GM18511 (cell line): ENCODE measurements around the gene ETV7.
"Not testable (repeated sequence)": the region's sequence is repeated elsewhere in the genome, so short reads cannot be mapped to it uniquely, and the experiment has no call there.

Experiments
- ATAC-seq: cut with Tn5 transposase; IDR thresholded peaks from one replicate; pipeline ENCODE4 v1.9.1; 2021; ENCODE audit warnings: mild to moderate bottlenecking, moderate library complexity; ENCODE audit not compliant: unreplicated experiment

The ETV7 gene

DNA sequence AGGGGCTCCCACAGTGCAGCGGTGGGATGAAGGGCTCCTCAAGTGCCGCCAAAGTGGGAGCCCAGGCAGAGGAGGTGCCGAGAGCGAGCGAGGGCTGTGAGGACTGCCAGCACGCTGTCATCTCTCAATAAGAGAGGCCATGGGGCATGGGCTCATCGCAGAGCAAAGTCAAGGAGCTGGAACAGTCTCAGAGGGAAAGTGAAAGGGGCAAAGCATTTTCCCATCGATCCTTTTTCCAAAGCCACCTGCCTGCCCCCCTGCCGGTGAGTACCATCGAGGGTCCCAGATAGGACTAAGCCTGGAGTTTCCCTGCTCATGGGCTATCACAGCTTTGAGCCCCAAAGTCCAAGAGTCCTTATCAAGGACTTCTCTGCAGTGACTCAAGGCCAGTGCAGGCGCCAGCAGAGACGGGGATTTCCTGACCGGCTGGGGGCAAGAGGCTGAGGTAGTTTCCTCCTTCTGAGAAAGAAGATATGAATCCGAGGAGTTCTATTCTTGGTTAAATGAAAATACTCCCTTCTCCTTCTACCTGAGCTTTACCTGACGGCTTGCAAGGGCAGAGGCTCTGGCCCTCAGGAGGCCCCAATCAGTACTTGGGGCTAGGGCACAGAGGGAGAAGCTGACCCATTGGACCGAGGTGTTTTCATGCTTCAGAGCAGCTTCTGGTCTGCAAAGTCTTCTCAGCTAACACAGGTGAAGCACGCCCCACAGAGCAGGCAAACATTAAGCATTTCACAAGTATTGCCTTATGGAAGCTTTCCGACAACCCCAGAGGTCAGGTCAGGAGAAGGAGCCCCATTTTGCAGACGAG, 22.6 kb downstream of the ETV7 start:
- ATAC-seq: peak; percentile 65

DNA sequence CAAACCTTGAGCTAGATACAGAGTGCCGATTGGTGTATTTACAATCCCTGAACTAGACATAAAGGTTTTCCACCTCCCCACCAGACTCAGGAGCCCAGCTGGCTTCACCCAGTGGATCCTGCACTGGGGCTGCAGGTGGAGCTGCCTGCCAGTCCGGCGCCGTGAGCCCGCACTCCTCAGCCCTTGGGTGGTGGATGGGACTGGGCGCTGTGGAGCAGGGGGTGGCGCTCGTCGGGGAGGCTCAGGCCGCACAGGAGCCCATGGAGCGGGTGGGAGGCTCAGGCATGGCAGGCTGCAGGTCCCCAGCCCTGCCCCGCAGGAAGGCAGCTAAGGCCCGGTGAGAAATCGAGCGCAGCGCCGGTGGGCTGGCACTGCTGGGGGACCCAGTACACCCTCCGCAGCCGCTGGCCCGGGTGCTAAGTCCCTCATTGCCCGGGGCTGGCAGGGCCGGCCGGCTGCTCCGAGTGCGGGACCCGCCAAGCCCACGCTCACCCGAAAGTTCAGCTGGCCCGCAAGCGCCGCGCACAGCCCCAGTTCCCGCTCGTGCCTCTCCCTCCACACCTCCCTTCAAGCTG, 23.3 kb downstream of the ETV7 start:
- not testable (repeated sequence) for ATAC-seq

DNA sequence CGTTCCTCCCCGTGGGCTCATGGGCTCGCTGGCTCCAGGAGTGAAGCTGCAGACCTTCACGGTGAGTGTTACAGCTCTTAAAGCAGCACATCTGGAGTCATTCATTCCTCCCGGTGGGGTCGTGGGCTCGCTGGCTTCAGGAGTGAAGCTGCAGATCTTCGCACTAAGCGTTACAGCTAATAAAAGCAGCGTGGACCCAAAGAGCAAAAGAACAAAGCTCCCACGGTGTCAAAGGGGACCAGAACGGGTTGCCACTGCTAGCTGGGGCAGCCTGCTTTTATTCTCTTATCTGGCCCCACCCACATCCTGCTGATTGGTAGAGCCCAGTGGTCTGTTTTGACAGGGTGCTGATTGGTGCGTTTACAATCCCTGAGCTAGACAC, 24.1 kb downstream of the ETV7 start:
- ATAC-seq: not testable (repeated sequence)

DNA sequence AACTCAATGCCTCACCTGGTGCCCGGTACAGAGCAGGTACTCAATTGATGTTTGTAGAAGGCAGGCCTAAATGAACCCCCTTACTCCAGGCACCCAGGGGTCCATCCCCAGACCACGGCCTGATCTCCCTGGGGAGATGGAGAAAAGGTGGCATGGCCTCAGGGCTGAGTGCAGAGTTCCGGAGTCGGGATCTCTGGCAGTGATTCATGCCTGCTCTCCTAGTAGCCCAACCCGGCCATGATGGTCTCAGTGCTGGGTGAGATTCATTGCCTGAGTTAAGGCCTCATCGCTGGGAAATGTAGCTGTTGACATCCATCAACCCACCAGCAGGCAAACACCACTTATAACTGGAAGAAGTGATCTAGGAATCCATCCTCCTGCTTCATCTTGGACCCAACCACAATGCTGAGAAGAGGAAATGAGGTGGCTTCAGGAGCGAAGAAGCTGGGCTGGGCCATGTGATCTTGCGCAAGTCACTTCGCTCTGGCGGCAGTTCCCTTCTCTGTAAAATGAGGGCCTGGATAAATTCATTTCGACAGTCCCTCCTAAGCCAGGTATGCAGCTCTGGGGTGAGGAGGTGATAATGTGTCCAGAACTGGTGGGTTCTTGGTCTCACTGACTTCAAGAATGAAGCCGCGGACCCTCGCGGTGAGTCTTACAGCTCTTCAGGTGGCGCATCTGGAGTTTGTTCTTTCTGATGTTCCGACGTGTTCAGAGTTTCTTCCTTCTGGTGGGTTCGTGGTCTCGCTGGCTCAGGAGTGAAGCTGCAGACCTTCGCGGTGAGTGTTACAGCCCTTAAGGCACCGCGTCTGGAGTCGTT, 24.7 kb downstream of the ETV7 start:
- no peak for ATAC-seq

DNA sequence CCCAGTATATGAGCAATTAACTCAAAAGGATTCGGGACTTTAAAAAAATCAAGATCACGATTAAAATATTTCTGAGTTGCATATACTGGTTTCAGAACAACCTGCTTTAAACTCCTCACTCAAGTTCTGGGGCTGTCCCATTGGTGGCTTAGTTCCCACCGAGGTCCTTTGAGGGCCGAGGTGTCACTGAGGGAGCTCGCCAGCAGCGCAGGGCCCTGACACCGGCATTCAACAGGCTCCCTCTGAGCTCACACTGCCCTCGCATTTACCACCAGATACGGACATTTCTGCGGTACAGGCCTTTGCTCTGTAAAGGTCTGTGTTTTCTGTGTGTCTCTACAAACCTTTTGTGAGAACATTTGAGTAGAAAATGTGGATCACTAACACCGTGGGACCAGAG, 26.4 kb downstream of the ETV7 start:
- ATAC-seq: no peak

DNA sequence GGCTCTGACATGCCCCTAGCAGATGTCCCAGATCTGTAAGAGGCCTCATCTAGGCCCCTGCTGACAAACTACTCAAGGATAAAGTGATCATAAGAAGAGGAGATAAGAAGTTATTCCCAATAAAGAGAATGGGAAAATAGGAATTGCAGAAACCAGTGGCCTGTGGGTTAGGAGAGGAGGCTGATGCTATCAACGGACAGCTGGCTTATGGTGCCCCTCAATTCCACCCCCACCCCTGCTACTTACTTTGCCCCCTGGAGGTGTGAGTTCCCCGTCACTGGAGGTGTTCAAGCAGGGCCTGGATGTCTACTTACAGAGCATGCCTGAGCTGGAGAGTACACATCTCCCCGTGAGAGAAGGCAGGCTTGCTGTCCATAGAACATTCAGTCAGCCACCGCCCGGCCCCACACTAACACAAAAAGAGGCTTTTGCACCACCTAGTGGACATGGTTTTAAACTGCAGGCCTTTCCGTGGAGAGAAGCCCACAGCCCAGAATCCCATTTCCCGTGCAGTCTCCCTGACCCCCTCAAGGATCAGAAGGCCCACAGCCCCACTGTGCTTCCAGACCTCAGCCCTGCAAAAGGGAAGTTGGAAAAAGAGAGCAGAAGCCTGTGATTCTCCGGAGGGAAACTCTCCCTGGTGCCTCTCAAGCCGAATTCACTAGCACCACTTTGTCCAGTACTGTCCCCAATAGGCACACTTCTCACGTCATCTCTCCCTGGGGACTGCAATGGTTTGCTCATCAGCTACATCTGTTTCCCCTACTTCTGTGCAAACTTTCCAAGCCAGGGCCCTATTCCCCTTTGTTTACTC, 27.0 kb downstream of the ETV7 start:
- peak; percentile 50 for ATAC-seq

DNA sequence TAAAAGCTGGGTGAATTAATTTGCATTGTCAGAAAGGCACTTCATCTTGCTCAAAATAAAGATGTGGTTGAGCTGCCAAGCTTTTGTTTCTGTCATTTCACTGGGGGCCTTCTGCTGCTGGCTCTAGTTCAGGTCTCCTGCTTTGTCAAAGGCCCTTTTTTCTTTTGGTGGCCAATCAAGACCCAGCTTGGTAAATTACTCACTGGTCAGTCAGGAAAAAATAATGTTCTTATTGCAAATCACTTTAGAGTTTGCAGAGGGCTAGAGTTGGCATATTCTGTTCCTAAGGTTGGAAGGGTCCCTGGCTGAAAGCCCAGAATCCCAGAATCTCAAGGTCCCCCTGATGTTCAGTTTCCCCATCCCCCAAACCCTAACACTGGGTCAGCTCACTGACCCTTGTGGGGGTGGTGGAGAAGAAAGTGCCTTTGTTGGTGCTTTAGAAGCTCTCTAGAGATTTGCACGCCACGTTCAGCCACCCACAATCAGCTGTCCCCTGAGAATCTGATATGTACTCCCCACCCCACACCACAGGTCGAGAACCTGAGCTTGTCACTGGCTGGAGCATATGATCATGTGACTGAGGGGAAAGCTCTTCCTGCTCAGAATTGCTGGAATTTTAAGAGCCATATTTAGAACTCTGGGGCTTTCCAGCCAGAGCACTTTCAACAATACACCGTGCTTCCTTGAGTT, 29.1 kb downstream of the ETV7 start:
- ATAC-seq: peak; percentile 50

DNA sequence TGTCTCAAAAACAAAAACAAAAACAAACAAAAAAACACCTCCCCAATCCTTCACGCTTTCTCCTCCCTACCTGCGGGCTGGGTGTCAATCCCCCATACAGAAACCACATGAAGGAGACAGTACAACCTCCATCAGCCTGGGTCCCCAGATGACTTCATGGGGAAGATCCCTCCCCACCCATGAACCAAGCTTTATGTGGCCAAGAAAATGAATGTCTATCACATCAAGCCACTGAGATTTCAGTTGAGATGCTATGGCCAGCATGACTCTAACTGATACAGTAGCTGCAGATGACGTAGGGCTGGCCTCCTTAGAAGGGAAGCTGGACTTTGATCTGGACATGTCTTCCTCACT, 29.6 kb downstream of the ETV7 start:
- ATAC-seq: peak; percentile 40

DNA sequence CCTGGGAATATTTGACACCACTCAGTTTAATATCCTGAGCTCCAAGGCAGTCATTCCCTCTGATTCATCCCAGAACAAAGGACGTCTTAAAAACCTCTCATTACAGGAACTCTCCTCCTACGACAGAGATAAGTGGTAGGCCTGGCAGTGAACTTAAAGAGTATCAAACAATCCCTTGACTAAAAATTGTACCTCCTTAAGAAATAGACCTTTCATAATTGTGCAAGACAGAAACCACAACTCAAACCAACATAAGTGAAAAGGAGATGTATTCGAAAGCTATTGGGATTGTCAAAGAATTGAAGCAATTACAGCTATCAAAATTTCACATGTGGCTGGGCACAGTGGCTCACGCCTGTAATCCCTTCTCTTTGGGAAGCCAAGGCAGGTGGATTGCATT, 31.6 kb downstream of the ETV7 start:
- no peak for ATAC-seq

DNA sequence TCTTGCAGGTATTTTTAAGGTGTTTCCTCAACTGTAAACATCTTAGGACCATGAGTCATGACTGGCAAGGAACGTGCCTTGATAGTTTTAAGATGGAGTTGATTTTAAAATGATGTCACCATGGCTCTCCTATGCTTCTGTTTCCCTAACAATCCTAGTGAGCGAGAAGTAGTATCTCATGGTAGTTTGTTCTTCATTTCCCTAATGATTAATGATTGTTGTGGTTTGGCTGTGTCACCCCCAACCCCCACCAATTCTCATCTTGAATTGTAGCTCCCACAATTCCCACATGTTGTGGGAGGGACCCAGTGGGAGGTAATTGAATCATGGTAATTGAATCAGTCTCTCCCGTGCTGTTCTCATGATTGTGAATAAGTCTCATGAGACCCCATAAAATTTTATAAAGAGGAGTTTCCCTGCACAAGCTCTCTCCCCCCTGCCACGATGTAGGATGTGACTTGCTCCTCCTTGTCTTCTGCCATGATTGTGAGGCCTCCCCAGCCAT, 34.0 kb downstream of the ETV7 start:
- no peak for ATAC-seq

DNA sequence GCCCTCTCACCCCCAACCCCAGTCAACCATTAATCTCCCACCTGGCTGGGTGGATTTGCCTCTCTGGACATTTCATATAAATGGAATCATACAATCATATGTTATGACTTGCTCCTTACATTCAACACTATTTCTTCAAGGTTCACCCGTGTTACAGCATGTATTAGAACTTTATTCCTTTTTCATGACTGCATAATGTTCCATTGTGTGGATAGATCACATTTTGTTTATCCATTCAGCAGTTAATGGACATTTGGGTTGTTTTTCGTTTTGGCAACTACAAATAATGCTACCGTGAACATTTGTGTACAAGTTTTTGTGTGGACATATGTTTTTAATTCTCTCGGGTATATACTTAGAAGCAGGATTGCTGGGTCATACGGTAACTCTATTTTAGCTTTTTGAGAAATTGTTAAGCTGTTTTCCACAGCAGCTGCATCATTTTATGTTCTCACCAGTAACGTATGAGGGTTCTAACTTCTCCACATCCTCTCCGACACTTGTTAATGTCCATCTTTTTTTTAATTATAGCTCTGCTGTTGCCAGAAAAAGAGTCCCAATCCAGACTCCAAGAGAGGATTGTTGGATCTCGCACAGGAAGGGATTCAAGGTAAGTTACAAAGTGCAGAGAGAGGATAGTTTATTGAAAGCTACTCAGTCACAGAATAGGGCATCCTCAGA, 34.9 kb downstream of the ETV7 start:
- ATAC-seq: no peak

DNA sequence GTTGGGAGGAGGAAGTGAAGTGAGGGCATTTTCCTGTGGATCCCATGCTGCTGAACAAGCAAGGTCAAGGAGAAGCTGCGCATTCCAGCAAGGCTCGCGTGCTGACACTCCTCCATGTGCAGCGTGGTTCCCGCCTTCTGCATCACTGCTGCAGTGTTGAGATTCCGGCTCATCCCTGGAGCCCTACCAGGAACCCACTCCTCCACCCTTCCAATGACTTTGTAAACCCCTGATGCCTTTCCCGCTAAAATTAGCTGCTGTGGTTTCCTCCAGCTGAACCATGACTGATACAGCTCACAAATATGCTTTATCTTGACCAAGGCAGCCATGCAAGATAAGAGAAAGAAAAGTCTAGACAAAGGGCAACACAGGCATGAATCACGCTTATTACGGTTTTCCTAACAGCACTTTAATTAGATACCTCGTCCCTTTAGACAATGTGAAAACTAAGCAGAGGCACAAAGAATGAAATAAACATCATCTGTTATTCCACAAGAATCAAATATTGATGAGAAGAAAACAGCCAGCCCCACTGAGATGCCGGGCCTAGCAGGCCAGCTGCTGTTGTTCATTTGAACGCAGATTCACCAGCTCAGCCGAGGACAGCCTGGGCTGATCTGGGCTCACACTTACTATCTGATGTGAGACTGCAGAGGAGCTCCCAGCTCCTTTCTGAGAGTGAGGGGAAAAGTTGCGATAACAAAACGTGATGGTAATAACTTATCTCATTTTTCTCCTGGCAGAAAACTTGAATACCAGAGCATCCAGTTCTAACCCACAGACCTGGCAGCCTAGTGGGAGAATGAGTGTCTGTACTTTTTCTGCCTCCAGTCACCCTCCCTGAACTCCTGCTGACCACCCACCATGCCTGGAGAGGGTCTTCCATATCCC, 36.5 kb downstream of the ETV7 start:
- ATAC-seq: no peak

DNA sequence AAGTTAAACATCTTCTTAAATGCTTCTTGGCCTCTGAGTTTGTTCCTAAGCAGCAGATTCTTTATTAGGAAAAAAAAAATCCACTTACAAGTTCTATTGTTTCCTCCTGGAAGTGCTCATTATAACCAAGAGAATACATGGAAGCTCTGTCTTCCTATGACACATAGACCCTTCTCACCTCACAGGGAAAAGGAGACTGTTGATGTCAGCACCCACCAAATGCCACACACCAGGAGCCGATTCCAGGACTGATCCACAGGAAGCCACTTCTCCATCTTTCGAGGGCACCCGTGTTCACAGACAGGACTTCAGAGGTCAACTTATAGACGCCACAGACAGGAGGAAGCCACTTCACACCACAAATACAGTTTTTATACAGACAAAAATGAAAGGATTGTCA, 37.4 kb downstream of the ETV7 start:
- no peak for ATAC-seq

DNA sequence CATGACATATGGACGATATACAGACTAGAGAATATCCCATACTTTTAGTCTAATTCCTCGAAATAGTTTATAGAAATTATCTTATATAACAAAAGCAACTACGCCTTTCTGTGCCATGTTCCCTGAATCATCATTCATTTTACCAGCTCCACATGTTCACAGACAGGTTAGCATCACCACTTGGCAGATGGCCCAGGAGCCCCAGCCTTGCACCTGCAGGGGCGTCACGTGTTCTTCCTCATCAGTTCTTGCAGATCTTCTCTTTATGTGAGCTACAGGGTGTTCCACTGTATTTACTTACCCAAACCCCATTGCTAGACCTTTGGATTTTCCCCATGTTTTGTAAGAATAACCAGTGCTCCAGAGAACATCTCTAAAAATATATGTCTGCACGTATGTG, 38.2 kb downstream of the ETV7 start:
- ATAC-seq: no peak

DNA sequence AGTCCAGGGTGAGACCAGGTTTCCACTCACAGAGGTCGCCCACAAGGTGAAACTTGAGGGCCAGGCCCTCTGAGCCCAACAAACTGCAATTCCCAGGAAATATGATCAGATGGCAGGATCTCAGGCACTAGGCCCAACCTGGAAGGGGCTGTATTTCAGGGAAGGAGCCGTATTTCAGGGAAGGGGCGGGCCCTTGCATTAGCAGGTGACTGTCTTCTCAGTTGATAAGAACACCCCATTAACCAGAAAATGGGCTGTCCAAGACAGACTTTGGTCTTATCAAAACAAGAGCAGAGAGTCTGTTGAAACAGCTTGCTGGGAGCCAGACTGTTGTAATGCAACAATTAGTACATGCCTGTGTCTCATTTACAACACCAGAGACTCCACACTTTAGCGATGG, 39.8 kb downstream of the ETV7 start:
- no peak for ATAC-seq

DNA sequence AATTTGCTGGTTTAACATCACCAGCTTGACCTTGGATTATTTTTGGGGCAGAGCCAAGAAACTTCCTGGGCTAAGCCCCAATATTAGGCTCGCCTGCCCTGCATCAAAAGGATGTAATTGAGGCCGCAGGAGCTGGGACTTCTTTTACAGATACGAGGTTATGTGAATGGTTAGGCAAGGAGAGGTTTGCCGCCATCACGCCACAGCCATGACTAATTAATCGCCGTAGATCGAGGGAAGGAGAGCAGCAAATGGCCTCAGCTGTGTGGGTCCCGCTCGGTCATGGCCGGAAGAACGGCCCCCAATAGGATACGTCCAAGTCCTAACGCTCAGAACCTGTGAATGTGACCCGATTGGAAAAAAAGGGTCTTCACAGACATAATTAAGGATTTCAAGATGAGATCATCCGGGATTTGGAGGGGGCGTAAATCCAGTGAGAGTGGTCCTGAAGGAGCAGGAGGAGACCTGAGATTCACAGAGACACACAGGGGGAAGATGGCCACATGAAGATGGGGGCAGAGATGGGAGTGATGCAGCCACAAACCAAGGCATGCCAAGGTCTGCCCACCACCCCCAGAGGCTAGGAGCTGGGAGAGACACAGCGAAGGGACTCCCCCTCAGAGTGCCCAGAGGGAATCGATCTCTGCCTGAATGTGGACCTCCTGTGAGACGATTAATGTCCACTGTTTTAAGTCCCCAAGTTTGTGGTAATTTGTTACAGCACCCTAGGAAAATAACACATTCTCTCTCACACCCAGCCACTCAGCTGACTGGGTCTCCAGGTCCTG, 40.8 kb downstream of the ETV7 start:
- ATAC-seq: no peak

DNA sequence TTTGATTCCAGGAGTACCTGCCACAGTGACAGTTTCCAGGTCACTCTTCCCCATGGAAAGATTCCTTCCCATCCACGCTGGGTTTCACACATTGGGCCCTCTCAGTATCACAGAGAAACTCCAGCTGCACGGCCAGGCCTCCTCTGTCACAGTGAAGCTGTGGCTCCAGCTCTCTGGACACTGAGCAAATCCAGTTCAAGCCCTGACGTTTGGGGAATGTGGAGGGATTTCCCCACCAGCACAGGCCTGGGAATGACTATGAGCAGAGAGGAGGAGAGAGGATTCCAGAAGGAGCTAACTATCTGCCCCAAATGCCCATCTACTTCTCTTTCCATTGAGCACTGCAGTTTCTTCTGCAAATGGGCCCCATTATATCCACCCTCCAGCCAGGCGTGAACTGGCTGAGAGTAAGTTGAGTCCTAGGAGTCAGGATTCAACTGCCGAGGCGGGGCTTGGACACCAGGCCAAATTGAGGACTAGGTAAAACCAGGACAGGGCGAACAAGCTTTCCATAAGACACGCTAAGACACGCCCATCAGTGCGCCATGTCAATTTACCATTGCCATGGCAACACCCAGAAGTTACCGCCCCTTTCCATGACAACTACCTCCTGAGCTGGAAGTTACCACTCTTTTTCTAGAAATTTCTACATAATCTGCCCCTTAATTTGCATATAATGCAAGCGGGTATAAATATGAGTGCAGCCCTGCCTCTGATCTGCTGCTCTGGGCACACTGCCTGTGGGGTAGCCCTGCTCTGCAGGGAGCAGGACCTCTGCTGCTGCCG, 41.6 kb downstream of the ETV7 start:
- ATAC-seq: no peak
